C1 segment of cervical spinal cord (tissue), 14 donors: ENCODE measurements around the gene RFXANK.

Experiments used
- DNase-seq, 14 donors: peaks; one replicate each; lab custom pipeline; 2025; lab: John Stamatoyannopoulos, UW

Gene RFXANK

GRCh38 chr19:19227217-19227616, 35.2 kb downstream of the RFXANK start:
- no peak for DNase-seq

DNA sequence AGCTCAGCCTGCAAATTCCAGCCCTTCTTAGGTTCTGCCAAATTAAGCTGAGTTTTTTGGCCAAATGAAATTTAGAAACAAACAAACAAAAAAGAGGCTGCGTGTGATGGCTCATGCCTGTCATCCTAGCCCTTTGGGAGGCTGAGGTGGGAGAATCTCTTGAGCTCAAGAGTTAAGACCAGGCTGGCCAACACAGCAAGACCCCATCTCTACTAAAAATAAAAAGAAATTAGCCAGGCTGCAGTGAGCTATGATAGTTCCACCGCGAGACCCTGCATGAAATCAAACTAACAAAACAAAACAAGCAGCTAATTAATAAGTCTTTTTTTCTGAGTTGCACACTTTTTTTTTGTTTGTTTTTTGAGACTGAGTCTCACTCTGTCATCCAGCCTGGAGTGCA, 37.6 kb downstream of the RFXANK start:
- DNase-seq = no peak

DNA sequence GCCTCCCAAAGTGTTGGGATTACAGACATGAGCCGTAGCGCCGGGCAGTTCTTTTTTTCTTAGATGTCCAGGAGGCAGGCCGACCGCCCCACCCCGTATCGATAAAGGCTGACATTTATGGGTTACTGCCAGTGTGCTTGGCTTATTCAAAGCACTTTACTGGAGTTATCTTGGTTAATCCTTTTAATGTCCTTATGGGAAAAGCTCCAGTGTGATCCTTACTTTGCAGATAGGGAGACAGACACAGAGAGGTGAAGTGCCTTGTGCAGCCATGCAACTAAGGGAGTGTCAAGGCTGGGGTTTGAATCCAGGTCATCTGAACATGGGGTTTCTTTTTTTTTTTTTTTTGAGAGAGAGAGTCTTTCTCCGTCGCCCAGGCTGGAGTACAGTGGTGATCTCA, 38.9 kb downstream of the RFXANK start:
- no peak for DNase-seq

DNA sequence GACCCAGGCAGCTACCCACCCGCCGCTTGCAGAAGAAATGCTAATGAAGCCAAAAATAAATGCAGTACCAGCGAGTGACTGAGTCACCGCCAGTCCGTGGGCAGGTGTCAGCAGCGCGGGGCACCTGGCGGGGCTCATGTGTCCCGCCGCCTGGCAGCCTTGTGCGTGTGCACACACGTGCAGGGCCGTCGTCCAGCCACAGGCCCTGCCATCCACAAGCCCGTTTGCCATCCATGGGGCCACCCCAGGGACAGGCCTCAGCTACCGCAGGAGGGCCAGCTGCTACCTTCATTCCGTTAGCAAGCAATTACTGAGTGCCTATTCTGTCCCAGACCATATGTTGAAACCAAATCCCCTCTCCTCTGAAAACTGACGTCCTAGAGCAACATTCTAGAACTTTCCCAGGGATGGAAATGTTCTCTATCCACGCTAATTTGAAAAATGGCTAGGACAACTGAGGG, 40.2 kb downstream of the RFXANK start:
- peak in 1 of 14 donors; percentile 26 for DNase-seq

DNA sequence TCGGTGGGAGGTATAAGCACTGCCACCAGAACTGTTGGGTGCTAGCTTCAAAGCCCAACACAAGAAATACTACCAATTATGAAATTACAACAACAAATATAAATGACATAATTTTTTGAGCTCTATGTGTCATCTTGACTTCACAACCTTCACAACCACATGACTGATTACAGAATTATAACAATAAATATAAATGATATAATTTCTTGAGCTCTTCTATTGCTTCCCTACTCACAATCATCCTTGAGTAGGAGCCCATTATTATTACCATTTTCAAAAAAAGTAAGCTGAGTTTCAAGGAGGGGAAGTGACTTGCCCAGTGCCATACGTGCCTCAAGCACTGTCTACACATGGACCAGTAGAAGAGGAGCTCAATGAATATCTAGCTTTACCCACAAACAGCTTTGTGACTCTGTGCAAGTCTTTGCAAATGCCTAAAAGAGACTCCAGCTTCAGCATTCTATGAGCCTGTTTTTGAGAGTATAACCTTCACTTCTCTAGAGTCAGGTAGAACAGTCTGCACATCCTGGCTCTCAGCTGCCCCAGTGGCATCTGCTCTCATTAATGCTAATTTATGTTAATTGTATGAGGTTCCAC, 42.3 kb downstream of the RFXANK start:
- DNase-seq = no peak

DNA sequence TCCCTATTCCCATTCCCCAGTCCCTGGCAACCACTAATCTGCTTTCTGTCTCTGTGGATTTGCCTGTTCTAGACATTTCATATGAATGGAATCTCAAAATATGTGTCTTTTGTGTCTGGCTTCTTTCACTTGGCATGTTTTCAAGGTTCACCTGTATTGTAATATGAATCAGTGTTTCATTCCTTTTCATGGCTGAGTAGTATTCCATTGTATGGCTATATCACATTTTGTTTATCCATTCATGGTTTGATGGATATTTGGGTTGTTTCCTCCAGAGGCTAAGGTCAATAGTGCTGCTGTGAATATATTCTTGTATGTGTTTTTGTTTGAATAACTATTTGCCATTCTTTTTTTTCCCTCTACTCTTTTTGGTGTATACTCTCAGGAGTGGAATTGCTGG, 44.1 kb downstream of the RFXANK start:
- no peak for DNase-seq

- no peak for DNase-seq
These were observed 46.3 kb downstream of the RFXANK start for GRCh38 chr19:19238126-19238894.

DNA sequence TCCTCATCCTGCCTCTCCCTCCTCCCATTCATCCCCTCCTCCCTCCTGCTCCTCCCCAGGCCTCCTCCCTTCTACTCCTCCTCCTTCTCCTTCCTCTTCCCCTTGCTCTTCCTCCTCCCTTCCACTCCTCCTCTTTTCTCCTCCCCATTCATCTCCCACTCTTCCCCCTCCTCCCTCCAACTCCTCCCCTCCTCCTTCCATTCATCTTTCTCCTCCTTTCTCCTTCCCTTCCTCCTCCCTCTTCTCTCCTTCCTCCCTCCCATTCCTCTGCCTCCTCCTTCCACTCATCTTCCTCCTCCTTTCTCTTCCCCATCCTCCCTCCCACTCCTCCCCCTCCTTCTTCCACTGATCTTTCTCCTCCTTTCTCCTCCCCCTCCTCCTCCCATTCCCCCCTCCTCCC, 47.6 kb downstream of the RFXANK start:
- DNase-seq = no peak

DNA sequence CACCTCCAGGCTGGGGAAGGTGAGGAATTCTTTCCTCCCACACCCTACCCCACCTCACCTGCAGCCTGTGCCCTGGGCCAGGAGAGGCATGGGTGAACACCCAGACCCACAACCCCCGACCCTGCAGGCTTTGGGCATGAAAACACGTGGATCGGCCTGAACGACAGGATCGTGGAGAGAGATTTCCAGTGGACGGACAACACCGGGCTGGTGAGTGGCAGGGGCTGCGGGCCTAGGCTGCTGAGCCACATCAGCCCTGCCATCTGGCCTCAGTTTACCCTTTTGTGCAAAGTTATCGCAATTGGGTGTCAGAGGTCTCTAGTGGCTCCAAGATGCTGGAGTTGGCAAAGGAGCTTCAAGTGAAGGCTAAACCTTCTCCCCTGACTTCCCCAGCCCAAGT, 48.4 kb downstream of the RFXANK start:
- no peak for DNase-seq

DNA sequence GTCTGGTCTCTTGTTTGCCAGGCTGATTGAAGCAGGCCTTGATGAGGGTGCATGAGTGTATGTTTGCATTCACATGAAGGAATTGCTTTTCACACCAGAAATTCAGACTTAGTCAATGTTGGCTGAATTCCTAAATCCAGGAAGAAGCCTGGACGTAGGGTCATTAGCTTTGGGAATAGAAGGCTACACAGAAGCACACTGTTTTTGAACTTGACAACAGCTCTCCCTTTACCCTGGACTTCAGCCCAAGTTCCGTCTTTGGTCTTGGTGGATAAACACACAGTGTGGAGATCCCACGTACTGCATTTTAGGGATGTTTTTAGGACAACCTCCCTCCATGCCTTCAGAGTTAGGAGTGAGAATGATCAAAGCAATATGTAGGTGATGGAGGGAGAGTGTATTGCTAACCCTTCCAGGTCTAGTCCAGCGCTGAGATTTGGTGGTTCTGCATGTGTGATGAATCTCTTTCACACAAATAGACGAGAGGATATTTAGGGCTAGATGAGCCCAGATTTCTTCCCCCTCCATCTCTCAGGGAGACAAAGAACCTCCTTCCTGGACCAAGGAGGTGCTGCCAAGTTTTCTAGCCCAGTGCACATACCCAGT, 58.2 kb downstream of the RFXANK start:
- no peak for DNase-seq
